ELR (cell line): ENCODE measurements around the gene CARF.
"Not testable (repeated sequence)": the region's sequence is repeated elsewhere in the genome, so short reads cannot be mapped to it uniquely, and the experiment has no call there.

Experiments
- DNase-seq: peaks from one replicate; pipeline ENCODE4 v3.0.0-alpha.2; 2015; ENCODE audit warnings: low read depth

The CARF gene

GRCh38 chr2:202911512-202912341 lies at the start of gene CARF, which contains the start of gene WDR12:
Gene CARF, plus strand, starts transcription at chr2:202912275. Its CDS starts 29,628 bp downstream, at chr2:202941903.
Gene WDR12, minus strand, starts transcription at chr2:202911673. Its CDS starts 197 bp downstream, at chr2:202911476.
- DNase-seq = peak; percentile 95

- DNase-seq = peak; percentile 72
Observed at GRCh38 chr2:202870431-202871299, 41.4 kb upstream of the CARF start.

GRCh38 chr2:202871300-202872141 lies 40.6 kb upstream of the CARF start, which contains the start of gene ICA1L:
Gene ICA1L, minus strand, starts transcription at chr2:202871766. Its CDS starts 42,757 bp downstream, at chr2:202829009.
- peak; percentile 75 for DNase-seq

GRCh38 chr2:202877699-202878098 lies 34.4 kb upstream of the CARF start:
- no peak for DNase-seq

GRCh38 chr2:202881570-202881969 lies 30.5 kb upstream of the CARF start:
- DNase-seq = no peak

- DNase-seq = peak; percentile 81
Observed at GRCh38 chr2:202883987-202884675, 27.9 kb upstream of the CARF start.

- DNase-seq = no peak
Observed at GRCh38 chr2:202885190-202885589, 26.9 kb upstream of the CARF start.

- not testable (repeated sequence) for DNase-seq
Observed at GRCh38 chr2:202905507-202905906, 6.6 kb upstream of the CARF start.

- no peak for DNase-seq
Observed at GRCh38 chr2:202908186-202908585, 3.9 kb upstream of the CARF start.

- no peak for DNase-seq
Observed at GRCh38 chr2:202909394-202910192, 2.5 kb upstream of the CARF start.

- not testable (repeated sequence) for DNase-seq
Observed at GRCh38 chr2:202910250-202910649, 1.8 kb upstream of the CARF start.

- peak; percentile 3 for DNase-seq
Observed at GRCh38 chr2:202910698-202911097, 1.4 kb upstream of the CARF start.

- DNase-seq = no peak
Observed at GRCh38 chr2:202911203-202911511, 918 bp upstream of the CARF start.

- DNase-seq = not testable (repeated sequence)
Observed at GRCh38 chr2:202912342-202913201, 497 bp downstream of the CARF start.

GRCh38 chr2:202918860-202919259 lies 6.8 kb downstream of the CARF start:
- DNase-seq = no peak

- DNase-seq = peak; percentile 95
Observed at GRCh38 chr2:202932425-202933138, 20.5 kb downstream of the CARF start.

GRCh38 chr2:202933139-202933510 lies 21.1 kb downstream of the CARF start:
- no peak for DNase-seq

GRCh38 chr2:202933958-202934357 lies 21.9 kb downstream of the CARF start:
- peak; percentile 42 for DNase-seq

GRCh38 chr2:202934456-202934855 lies 22.4 kb downstream of the CARF start:
- no peak for DNase-seq
